ENCODE results near the gene ATXN7. TPM values are rescaled to one million over a fixed set of nuclear protein-coding genes. Genes with fewer than 3 reads are reported as not detected.

Gene ATXN7
- total RNA-seq, 2 experiments from 2014 or later = 289 to 304 TPM

GRCh38 chr3:63926309-63926708 lies 62.6 kb downstream of the ATXN7 start:
- ATAC-seq (ENCODE audit: poor library complexity) (no peak), DNase-seq (no peak)
- peaks cover 4% of the 10 kb centered on the region for H3K4me1 ChIP-seq (ENCODE audit: insufficient read depth, low read length)
- no peaks in the 10 kb centered on the region for H3K9me3 Mint-ChIP-seq
- no peaks in the 10 kb centered on the region for H3K9me3 ChIP-seq (ENCODE audit: control insufficient read depth in 1 of 2, insufficient read depth in 1 of 2, low read length in 2 of 2)
- no peak for TF ChIP-seq CTCF (IDR thresholded peaks at IDR 0.05)
- no peaks in the 10 kb centered on the region for H3K27me3 Mint-ChIP-seq
- H3K4me3 Mint-ChIP-seq = no peak overlapping the region
- peaks cover 56% of the 10 kb centered on the region for H3K4me1 Mint-ChIP-seq (ENCODE audit: low read depth)
- peaks cover 37% of the 10 kb centered on the region for H3K36me3 ChIP-seq (ENCODE audit: insufficient read depth, low read length)
- ChIA-PET POLR2A (no interaction called here), CTCF (no interaction called here)
- no peak overlapping the region for H3K27ac Mint-ChIP-seq
- no peak overlapping the region for H3K4me3 ChIP-seq (ENCODE audit: low read length)
- peaks cover 72% of the 10 kb centered on the region for H3K36me3 Mint-ChIP-seq (ENCODE audit: low read depth)
- intact Hi-C loops (cut with DNase I, micrococcal nuclease) = no loop called here
- no peaks in the 10 kb centered on the region for H3K27me3 ChIP-seq (ENCODE audit: control insufficient read depth in 1 of 2, insufficient read depth in 2 of 2, low read length in 2 of 2)
- no peak overlapping the region for H3K27ac ChIP-seq (ENCODE audit: low read depth in 1 of 2, low read length in 2 of 2)

GRCh38 chr3:63927422-63928280 lies 64.0 kb downstream of the ATXN7 start:
- Mint-ChIP-seq H3K4me1 (ENCODE audit: low read depth) (peaks cover 65% of the 10 kb centered on the region), H3K27me3 (no peaks in the 10 kb centered on the region), H3K36me3 (ENCODE audit: low read depth) (peaks cover 62% of the 10 kb centered on the region), H3K27ac (no peak overlapping the region), H3K9me3 (no peaks in the 10 kb centered on the region), H3K4me3 (no peak overlapping the region)
- H3K4me1 ChIP-seq (ENCODE audit: insufficient read depth, low read length) = peaks cover 4% of the 10 kb centered on the region
- H3K36me3 ChIP-seq (ENCODE audit: insufficient read depth, low read length) = peaks cover 30% of the 10 kb centered on the region
- intact Hi-C loops (cut with DNase I, micrococcal nuclease) = no loop called here
- no peak for ATAC-seq (ENCODE audit: poor library complexity)
- DNase-seq = no peak
- no peaks in the 10 kb centered on the region for H3K9me3 ChIP-seq (ENCODE audit: control insufficient read depth in 1 of 2, insufficient read depth in 1 of 2, low read length in 2 of 2)
- ChIA-PET CTCF (no interaction called here), POLR2A (interaction anchor here (1.0 kb wide), 2 partner anchors 65 to 95 kb away, joined by 3 to 5 read pairs; partner anchors contain the start of genes ATXN7, PSMD6 and THOC7)
- no peak overlapping the region for H3K27ac ChIP-seq (ENCODE audit: low read depth in 1 of 2, low read length in 2 of 2)
- TF ChIP-seq CTCF (IDR thresholded peaks at IDR 0.05) = no peak
- H3K4me3 ChIP-seq (ENCODE audit: low read length) = no peak overlapping the region
- no peaks in the 10 kb centered on the region for H3K27me3 ChIP-seq (ENCODE audit: control insufficient read depth in 1 of 2, insufficient read depth in 2 of 2, low read length in 2 of 2)

DNA sequence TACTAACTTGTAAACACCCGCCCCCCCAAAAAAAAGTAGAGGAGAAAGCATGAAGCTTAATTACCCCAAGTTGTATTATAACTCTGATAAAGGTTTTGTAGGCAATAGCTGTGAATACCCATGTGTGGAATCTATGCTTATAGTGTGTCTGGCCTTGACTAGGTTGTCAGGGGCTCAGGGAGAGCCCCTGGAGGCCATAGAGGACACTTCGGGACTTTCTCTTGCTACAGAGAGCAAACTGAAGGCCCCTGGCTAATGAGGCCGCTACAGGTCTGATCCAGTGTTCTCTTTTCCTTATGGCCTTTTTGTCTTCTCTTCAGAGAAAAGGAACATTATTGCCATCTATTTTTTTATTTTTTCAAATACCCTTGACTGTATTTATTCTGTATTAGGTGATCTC lies 67.6 kb downstream of the ATXN7 start:
- no peaks in the 10 kb centered on the region for H3K9me3 ChIP-seq (ENCODE audit: control insufficient read depth in 1 of 2, insufficient read depth in 1 of 2, low read length in 2 of 2)
- peaks cover 7% of the 10 kb centered on the region for H3K36me3 ChIP-seq (ENCODE audit: insufficient read depth, low read length)
- Mint-ChIP-seq H3K9me3 (no peaks in the 10 kb centered on the region), H3K27me3 (no peaks in the 10 kb centered on the region), H3K4me1 (ENCODE audit: low read depth) (peaks cover 81% of the 10 kb centered on the region), H3K4me3 (no peak overlapping the region), H3K36me3 (ENCODE audit: low read depth) (peaks cover 28% of the 10 kb centered on the region), H3K27ac (peak overlapping the region; percentile 53)
- no peak overlapping the region for H3K27ac ChIP-seq (ENCODE audit: low read depth in 1 of 2, low read length in 2 of 2)
- DNase-seq (no peak), ATAC-seq (ENCODE audit: poor library complexity) (no peak)
- ChIA-PET CTCF (no interaction called here), POLR2A (no interaction called here)
- H3K4me1 ChIP-seq (ENCODE audit: insufficient read depth, low read length) = peaks cover 19% of the 10 kb centered on the region
- H3K4me3 ChIP-seq (ENCODE audit: low read length) = no peak overlapping the region
- intact Hi-C loops (cut with DNase I, micrococcal nuclease) = no loop called here
- no peak for TF ChIP-seq CTCF (IDR thresholded peaks at IDR 0.05)
- no peaks in the 10 kb centered on the region for H3K27me3 ChIP-seq (ENCODE audit: control insufficient read depth in 1 of 2, insufficient read depth in 2 of 2, low read length in 2 of 2)

Data from CD4-positive, alpha-beta T cell (primary cell).